ENCODE data around the gene XPO6.

The XPO6 gene

GRCh38 chr16:28187595-28188004 lies 24.2 kb downstream of the XPO6 start:
- no peak for DNase-seq
- peaks cover 3% of the 10 kb centered on the region for H3K4me1 ChIP-seq

DNA sequence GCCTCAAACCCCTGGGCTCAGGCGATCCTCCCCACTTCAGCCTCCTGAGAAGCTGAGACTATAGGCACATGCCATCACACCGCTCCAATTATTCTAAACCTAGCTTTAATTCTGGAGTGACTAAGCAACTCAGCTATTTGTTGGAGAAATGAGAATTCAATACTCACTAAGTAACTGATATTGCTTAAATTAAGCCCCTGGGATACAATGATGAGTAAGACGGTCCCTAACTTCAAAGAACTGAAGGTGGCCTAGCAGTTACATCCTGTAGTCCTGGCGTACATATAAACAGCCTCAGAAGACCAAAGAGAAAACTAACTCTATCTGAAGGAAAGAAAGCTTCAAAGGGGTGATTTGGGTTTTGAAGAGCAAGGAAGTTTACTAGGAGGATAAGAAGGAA lies 25.0 kb downstream of the XPO6 start:
- Histone ChIP-seq H3K4me1 (peaks cover 10% of the 10 kb centered on the region), H3K27me3 (no peaks in the 10 kb centered on the region)

More at GRCh38 chr16:28187595-28188004, 24.2 kb downstream of the XPO6 start:
- TF ChIP-seq, protein P1, sequence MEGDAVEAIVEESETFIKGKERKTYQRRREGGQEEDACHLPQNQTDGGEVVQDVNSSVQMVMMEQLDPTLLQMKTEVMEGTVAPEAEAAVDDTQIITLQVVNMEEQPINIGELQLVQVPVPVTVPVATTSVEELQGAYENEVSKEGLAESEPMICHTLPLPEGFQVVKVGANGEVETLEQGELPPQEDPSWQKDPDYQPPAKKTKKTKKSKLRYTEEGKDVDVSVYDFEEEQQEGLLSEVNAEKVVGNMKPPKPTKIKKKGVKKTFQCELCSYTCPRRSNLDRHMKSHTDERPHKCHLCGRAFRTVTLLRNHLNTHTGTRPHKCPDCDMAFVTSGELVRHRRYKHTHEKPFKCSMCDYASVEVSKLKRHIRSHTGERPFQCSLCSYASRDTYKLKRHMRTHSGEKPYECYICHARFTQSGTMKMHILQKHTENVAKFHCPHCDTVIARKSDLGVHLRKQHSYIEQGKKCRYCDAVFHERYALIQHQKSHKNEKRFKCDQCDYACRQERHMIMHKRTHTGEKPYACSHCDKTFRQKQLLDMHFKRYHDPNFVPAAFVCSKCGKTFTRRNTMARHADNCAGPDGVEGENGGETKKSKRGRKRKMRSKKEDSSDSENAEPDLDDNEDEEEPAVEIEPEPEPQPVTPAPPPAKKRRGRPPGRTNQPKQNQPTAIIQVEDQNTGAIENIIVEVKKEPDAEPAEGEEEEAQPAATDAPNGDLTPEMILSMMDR (IDR thresholded peaks at IDR 0.05; ENCODE audit: low read depth, low read length) = no peak
- H3K27me3 ChIP-seq = no peaks in the 10 kb centered on the region
- peaks cover 24% of the 10 kb centered on the region for H3K36me3 ChIP-seq
- H3K4me3 ChIP-seq (ENCODE audit: low read depth, low read length) = no peak overlapping the region
- no peaks in the 10 kb centered on the region for H3K9me3 ChIP-seq

GRCh38 chr16:28185696-28186095 lies 26.1 kb downstream of the XPO6 start:
- no peaks in the 10 kb centered on the region for H3K9me3 ChIP-seq
- H3K27me3 ChIP-seq = no peaks in the 10 kb centered on the region
- TF ChIP-seq, protein P1 (IDR thresholded peaks at IDR 0.05; ENCODE audit: low read depth, low read length) = no peak
- peaks cover 38% of the 10 kb centered on the region for H3K36me3 ChIP-seq
- peaks cover 11% of the 10 kb centered on the region for H3K4me1 ChIP-seq
- no peak overlapping the region for H3K4me3 ChIP-seq (ENCODE audit: low read depth, low read length)
- DNase-seq = no peak

More for the DNA sequence above, 25.0 kb downstream of the XPO6 start:
- Histone ChIP-seq H3K36me3 (peaks cover 30% of the 10 kb centered on the region), H3K4me3 (ENCODE audit: low read depth, low read length) (no peak overlapping the region), H3K9me3 (no peaks in the 10 kb centered on the region)
- DNase-seq = no peak
- TF ChIP-seq, protein P1 (IDR thresholded peaks at IDR 0.05; ENCODE audit: low read depth, low read length) = no peak

GRCh38 chr16:28184625-28185024 lies 27.1 kb downstream of the XPO6 start:
- Histone ChIP-seq H3K36me3 (peaks cover 44% of the 10 kb centered on the region), H3K27me3 (no peaks in the 10 kb centered on the region), H3K9me3 (no peaks in the 10 kb centered on the region), H3K4me1 (peaks cover 11% of the 10 kb centered on the region), H3K4me3 (ENCODE audit: low read depth, low read length) (no peak overlapping the region)
- no peak for DNase-seq
- TF ChIP-seq, protein P1 (IDR thresholded peaks at IDR 0.05; ENCODE audit: low read depth, low read length) = no peak

- no peak for DNase-seq
- Histone ChIP-seq H3K36me3 (peaks cover 47% of the 10 kb centered on the region), H3K4me1 (peaks cover 11% of the 10 kb centered on the region)
Observed at GRCh38 chr16:28183930-28184329, 27.8 kb downstream of the XPO6 start.

DNA sequence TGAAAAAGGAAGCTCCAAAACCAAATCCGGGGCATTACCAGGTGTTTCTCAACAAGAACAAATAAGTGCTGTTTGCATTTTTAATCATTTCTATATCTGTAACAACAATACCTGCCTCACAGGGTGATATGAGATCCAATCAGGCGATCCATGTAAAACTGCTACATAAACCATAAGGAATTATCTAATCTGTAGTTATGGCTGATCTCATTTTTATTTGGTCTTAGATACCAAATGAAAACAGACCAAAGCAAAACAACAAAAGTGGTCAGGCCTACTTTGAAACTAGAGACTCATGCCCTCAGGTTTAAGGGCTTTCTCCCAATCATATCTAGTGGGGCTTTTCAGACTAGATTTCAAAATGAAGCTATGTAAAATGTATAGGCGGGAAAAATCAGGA lies 28.3 kb downstream of the XPO6 start:
- H3K9me3 ChIP-seq = no peaks in the 10 kb centered on the region
- TF ChIP-seq, protein P1 (IDR thresholded peaks at IDR 0.05; ENCODE audit: low read depth, low read length) = no peak
- H3K4me1 ChIP-seq = peaks cover 11% of the 10 kb centered on the region
- H3K4me3 ChIP-seq (ENCODE audit: low read depth, low read length) = no peak overlapping the region
- no peaks in the 10 kb centered on the region for H3K27me3 ChIP-seq
- H3K36me3 ChIP-seq = peaks cover 43% of the 10 kb centered on the region
- DNase-seq = no peak

More at GRCh38 chr16:28183930-28184329, 27.8 kb downstream of the XPO6 start:
- no peaks in the 10 kb centered on the region for H3K27me3 ChIP-seq
- H3K4me3 ChIP-seq (ENCODE audit: low read depth, low read length) = no peak overlapping the region
- TF ChIP-seq, protein P1 (IDR thresholded peaks at IDR 0.05; ENCODE audit: low read depth, low read length) = no peak
- no peaks in the 10 kb centered on the region for H3K9me3 ChIP-seq
